Neuron (in vitro differentiated cells): ENCODE results near the gene ABCC6.

Experiments
- H2AFZ ChIP-seq: one replicate; pipeline ENCODE4 v1.6.1; 2013; ENCODE audit warnings: low read depth, mild to moderate bottlenecking, inconsistent platforms, low read length, moderate library complexity
- H3K27me3 ChIP-seq: one replicate; pipeline ENCODE4 v1.6.1; 2013; ENCODE audit warnings: low read length; ENCODE audit not compliant: insufficient read depth
- H3K36me3 ChIP-seq: one replicate; pipeline ENCODE4 v1.6.1; 2013; ENCODE audit warnings: low read length; ENCODE audit not compliant: insufficient read depth
- H3K4me1 ChIP-seq: one replicate; pipeline ENCODE4 v1.6.1; 2013; ENCODE audit warnings: low read length; ENCODE audit not compliant: insufficient read depth
- H3K4me3 ChIP-seq: 2 replicates; pipeline ENCODE4 v1.5.1; 2013; ENCODE audit warnings: mild to moderate bottlenecking, low read length, moderate library complexity
- H3K9me3 ChIP-seq: one replicate; pipeline ENCODE4 v1.6.1; 2013; ENCODE audit warnings: low read length

The ABCC6 gene

GRCh38 chr16:16147316-16147999, 75.8 kb downstream of the ABCC6 start:
- Histone ChIP-seq H3K9me3 (no peaks in the 10 kb centered on the region), H3K27me3 (no peaks in the 10 kb centered on the region), H3K36me3 (no peaks in the 10 kb centered on the region), H3K4me3 (no peak overlapping the region), H2AFZ (no peak overlapping the region), H3K4me1 (peaks cover 3% of the 10 kb centered on the region)

GRCh38 chr16:16146380-16147315, 76.6 kb downstream of the ABCC6 start:
- no peak overlapping the region for H2AFZ ChIP-seq
- no peaks in the 10 kb centered on the region for H3K9me3 ChIP-seq
- no peaks in the 10 kb centered on the region for H3K36me3 ChIP-seq
- H3K27me3 ChIP-seq, result no peaks in the 10 kb centered on the region
- H3K4me1 ChIP-seq, result peaks cover 3% of the 10 kb centered on the region
- no peak overlapping the region for H3K4me3 ChIP-seq

- no peak overlapping the region for H2AFZ ChIP-seq
- no peaks in the 10 kb centered on the region for H3K36me3 ChIP-seq
Measured at GRCh38 chr16:16145286-16145685, 78.0 kb downstream of the ABCC6 start.

GRCh38 chr16:16144416-16144815, 78.9 kb downstream of the ABCC6 start:
- Histone ChIP-seq H2AFZ (no peak overlapping the region), H3K4me1 (peaks cover 3% of the 10 kb centered on the region), H3K4me3 (no peak overlapping the region), H3K27me3 (no peaks in the 10 kb centered on the region), H3K36me3 (no peaks in the 10 kb centered on the region), H3K9me3 (no peaks in the 10 kb centered on the region)

More at GRCh38 chr16:16145286-16145685, 78.0 kb downstream of the ABCC6 start:
- no peaks in the 10 kb centered on the region for H3K27me3 ChIP-seq
- H3K4me1 ChIP-seq, result peaks cover 3% of the 10 kb centered on the region
- no peak overlapping the region for H3K4me3 ChIP-seq
- H3K9me3 ChIP-seq, result no peaks in the 10 kb centered on the region

GRCh38 chr16:16143931-16144330, 79.4 kb downstream of the ABCC6 start:
- H2AFZ ChIP-seq, result no peak overlapping the region
- H3K4me1 ChIP-seq, result peaks cover 3% of the 10 kb centered on the region
- no peaks in the 10 kb centered on the region for H3K36me3 ChIP-seq
- H3K9me3 ChIP-seq, result no peaks in the 10 kb centered on the region
- H3K27me3 ChIP-seq, result no peaks in the 10 kb centered on the region
- no peak overlapping the region for H3K4me3 ChIP-seq

- Histone ChIP-seq H3K36me3 (no peaks in the 10 kb centered on the region), H3K27me3 (no peaks in the 10 kb centered on the region), H3K4me3 (no peak overlapping the region), H3K4me1 (peaks cover 3% of the 10 kb centered on the region), H2AFZ (no peak overlapping the region), H3K9me3 (no peaks in the 10 kb centered on the region)
Measured at GRCh38 chr16:16143038-16143763, 80.1 kb downstream of the ABCC6 start.

GRCh38 chr16:16141784-16142396, 81.4 kb downstream of the ABCC6 start:
- H3K36me3 ChIP-seq, result peaks cover 4% of the 10 kb centered on the region
- H2AFZ ChIP-seq, result no peak overlapping the region
- H3K4me1 ChIP-seq, result no peaks in the 10 kb centered on the region
- H3K27me3 ChIP-seq, result no peaks in the 10 kb centered on the region
- no peaks in the 10 kb centered on the region for H3K9me3 ChIP-seq
- H3K4me3 ChIP-seq, result no peak overlapping the region

GRCh38 chr16:16141141-16141540, 82.2 kb downstream of the ABCC6 start:
- H3K4me1 ChIP-seq, result no peaks in the 10 kb centered on the region
- no peaks in the 10 kb centered on the region for H3K27me3 ChIP-seq
- H2AFZ ChIP-seq, result no peak overlapping the region
- no peak overlapping the region for H3K4me3 ChIP-seq
- H3K9me3 ChIP-seq, result no peaks in the 10 kb centered on the region
- peaks cover 11% of the 10 kb centered on the region for H3K36me3 ChIP-seq

GRCh38 chr16:16140537-16140936, 82.8 kb downstream of the ABCC6 start:
- no peaks in the 10 kb centered on the region for H3K9me3 ChIP-seq
- H3K4me1 ChIP-seq, result no peaks in the 10 kb centered on the region
- H3K27me3 ChIP-seq, result no peaks in the 10 kb centered on the region
- H2AFZ ChIP-seq, result no peak overlapping the region
- H3K4me3 ChIP-seq, result no peak overlapping the region
- peaks cover 12% of the 10 kb centered on the region for H3K36me3 ChIP-seq

- Histone ChIP-seq H3K9me3 (no peaks in the 10 kb centered on the region), H3K4me3 (no peak overlapping the region), H3K4me1 (no peaks in the 10 kb centered on the region), H3K27me3 (no peaks in the 10 kb centered on the region), H2AFZ (no peak overlapping the region), H3K36me3 (peaks cover 12% of the 10 kb centered on the region)
Measured at GRCh38 chr16:16139806-16140205, 83.5 kb downstream of the ABCC6 start.

GRCh38 chr16:16139061-16139460, 84.2 kb downstream of the ABCC6 start:
- Histone ChIP-seq H2AFZ (no peak overlapping the region), H3K27me3 (no peaks in the 10 kb centered on the region), H3K4me1 (no peaks in the 10 kb centered on the region), H3K36me3 (peaks cover 12% of the 10 kb centered on the region), H3K9me3 (no peaks in the 10 kb centered on the region), H3K4me3 (no peak overlapping the region)

- Histone ChIP-seq H3K36me3 (peaks cover 12% of the 10 kb centered on the region), H2AFZ (no peak overlapping the region), H3K27me3 (no peaks in the 10 kb centered on the region), H3K4me3 (no peak overlapping the region), H3K4me1 (no peaks in the 10 kb centered on the region), H3K9me3 (no peaks in the 10 kb centered on the region)
Measured at GRCh38 chr16:16138034-16138635, 85.2 kb downstream of the ABCC6 start.
